GM12873 (cell line): ENCODE results near the gene S100A13.

Experiments
- TF ChIP-seq, protein P1 (sequence below): IDR thresholded peaks from 2 replicates; pipeline ENCODE4 v1.5.1; 2012; ENCODE audit warnings: low read depth, mild to moderate bottlenecking, moderate library complexity, low read length, control low read depth; ENCODE audit not compliant: insufficient read depth; ENCODE audit errors: missing control alignments

The S100A13 gene

DNA sequence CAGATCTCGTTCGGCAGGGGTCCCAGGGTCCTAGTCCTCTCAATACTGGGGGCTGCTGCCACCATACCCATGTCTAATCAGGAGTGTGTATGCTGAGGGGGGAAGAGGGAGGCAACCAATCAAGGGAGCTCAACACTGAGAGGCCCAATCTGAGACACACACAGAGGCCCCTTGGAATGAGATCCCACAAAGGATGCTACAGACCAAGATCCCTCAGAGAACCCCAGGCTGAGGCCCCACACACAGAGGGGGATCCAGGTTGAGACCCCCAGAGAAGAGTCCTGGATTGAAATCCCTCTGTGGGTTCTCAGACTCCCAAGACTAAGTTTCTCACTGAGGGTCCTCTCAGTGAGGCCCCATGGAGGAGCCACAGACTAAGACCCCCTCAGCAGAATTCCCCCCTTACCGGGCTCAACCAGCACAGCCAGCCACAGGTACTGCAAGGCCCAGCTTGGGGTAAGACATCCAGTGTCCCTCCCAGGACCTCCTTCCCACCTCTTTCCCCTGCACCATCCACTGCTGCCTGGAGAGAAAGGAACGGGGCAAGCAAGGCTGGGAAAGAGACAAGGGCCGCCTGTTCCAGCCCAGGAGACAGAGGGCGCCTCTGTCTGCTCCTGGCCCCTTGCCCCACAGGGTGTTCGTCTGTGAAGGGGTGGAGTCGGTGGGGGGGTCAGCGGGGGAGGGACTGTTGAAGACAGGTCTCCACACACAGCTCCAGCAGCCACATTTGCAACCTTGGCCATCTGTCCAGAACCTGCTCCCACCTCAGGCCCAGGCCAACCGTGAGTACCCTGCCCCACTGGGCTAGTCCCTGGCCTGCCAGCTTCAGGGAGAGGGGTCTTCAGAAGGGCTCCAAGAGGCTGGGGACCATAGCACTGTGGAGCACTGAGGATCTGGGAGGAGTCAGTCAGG is 666 bp upstream of the S100A13 start, which contains the start of gene S100A1:
Gene S100A1, plus strand, starts transcription at position 720 of the 912 bp plus-strand sequence. CDS start 2,088 bp downstream, outside the sequence.
- TF ChIP-seq, protein P1, sequence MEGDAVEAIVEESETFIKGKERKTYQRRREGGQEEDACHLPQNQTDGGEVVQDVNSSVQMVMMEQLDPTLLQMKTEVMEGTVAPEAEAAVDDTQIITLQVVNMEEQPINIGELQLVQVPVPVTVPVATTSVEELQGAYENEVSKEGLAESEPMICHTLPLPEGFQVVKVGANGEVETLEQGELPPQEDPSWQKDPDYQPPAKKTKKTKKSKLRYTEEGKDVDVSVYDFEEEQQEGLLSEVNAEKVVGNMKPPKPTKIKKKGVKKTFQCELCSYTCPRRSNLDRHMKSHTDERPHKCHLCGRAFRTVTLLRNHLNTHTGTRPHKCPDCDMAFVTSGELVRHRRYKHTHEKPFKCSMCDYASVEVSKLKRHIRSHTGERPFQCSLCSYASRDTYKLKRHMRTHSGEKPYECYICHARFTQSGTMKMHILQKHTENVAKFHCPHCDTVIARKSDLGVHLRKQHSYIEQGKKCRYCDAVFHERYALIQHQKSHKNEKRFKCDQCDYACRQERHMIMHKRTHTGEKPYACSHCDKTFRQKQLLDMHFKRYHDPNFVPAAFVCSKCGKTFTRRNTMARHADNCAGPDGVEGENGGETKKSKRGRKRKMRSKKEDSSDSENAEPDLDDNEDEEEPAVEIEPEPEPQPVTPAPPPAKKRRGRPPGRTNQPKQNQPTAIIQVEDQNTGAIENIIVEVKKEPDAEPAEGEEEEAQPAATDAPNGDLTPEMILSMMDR: no peak

DNA sequence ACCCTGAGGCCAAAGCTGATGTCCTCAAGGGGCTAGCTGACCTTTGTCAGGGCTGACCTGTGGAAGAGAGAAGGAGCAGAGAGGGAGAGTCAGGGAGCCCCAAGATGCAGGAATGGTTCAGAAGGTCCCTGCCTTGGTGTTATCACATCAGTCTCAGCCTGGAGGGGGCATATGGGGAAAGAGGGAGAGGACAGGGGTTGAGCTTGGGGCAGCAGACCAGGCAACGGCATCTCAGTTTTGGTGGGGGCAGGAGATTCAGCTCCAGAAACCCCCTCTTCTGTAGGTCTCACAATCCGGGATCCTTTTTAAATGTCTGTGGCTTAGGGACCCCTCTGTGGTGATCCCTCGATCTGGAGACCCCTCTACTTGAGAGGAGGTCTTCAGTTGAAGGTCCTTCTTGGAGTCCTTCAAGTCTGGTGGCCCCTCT is 815 bp downstream of the S100A13 start:
- TF ChIP-seq, protein P1: no peak

DNA sequence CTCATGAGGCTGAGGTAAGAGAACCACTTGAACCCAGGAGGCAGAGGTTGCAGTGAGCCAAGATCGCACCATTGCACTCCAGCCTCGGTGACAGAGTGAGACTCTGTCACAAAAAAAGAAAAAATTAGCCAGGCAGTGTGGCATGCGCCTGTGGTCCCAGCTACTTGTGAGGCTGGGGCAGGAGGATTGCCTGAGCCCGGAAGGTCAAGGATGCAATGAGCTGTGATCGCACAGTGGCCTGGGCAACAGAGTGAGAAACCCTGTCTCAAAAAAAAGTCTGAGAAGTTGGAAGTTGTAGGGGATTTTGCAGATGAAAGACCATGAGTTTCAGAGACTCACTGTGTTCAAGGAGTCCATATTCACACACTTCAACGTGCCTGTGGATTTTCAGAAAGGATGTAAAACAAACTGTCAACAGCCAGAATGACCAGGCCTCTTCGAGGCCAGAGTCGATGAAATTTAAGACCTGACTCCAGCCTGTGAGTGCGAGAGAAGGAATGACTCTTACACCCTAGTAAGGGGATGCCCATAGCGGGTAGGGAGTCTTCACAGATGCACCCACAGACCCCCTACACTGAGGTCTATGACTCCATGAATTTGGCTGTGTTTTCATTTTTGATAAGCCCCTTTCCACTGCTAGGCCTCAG is 2.2 kb downstream of the S100A13 start:
- TF ChIP-seq, protein P1: no peak

DNA sequence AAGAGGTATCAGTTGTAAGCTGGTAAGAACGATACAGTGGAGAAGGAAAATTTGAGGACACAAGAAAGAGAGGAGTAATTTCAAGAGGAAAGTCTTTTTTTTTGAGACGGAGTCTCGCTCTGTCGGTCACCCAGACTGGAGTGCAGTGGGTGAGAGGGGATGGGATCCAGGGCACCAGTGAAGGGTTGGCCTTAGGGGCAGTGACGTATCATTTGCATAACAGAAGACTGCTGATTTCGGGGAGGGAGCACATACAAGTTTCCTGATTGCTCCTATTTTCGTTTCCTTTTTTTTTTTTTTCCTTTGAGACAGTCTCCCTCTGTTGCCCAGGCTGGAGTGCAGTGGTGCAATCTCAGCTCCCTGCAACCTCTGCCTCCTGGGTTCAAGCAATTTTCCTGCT is 4.2 kb downstream of the S100A13 start:
- TF ChIP-seq, protein P1: no peak

DNA sequence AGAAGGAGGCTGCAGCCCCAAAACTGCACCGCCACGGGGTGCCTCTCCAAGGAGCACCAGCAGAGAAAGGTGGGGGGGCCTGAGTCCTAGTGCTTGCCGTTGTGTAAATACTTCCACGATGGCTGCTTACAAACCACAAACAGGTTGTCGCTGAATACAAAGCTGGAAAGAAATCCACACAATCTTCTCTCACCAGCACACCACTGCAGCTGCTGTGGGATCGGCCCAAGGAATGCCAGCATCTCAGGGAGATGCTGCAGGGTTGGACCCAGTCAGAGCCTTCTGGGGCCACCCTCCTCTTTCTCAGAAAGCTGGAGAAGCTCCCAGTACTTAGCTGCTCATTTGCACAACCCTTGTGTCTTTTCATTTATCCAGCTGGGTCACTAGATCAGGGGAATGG is 8.1 kb downstream of the S100A13 start:
- TF ChIP-seq, protein P1: no peak

DNA sequence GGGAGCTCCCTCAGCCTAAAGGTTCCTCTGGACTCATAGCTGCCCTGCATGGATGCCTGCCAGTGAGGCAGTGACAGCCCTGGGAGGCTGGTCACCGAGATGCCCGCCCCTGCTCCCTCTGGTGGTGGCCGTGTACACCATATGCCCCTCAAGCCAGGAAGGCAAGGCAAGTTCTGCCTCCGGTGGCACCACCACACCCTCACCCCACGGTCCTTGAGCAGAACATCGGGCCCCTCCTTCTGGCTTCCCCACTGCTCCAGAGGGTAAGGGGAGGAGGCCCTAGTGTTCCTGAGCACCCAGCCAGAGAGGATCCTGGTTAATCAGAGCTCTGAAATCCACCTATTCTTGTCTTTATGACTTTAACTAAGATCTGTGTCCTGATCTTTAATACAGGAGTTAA is 9.6 kb downstream of the S100A13 start:
- TF ChIP-seq, protein P1: peak; percentile 89

DNA sequence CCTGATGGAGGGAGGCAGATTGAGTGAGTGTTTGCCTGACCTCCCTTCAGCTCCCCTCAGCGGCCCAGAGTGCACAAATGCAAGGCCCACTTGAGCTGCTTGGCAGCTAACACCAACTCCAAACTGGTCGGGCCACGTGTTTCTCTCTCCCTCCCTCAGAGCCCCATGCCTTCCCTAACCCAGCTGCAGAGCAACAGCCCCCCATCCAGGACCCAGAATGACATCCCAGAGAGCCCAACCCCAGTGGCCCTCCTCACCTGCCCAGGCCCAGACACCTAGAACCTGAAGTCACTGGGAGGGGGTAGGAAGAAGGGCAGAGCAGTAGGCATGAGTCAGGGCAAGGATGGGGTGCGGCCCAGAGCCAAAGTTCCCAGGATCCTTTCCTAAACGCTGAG is 10.4 kb downstream of the S100A13 start:
- TF ChIP-seq, protein P1: no peak
